Measurements from ENCODE around the gene ABCA2.

GRCh38 chr9:136974817-136975535 is 53.1 kb downstream of the ABCA2 start:
- TF ChIP-seq CTCF (IDR thresholded peaks at IDR 0.05) (no peak), POLR2A (IDR thresholded peaks at IDR 0.05) (no peak), EP300 (IDR thresholded peaks at IDR 0.05) (no peak)
